Upper lobe of left lung (tissue), 6 donors: ENCODE measurements around the gene MEGF11. TPM values are rescaled to one million over a fixed set of nuclear protein-coding genes. Genes with fewer than 3 reads are reported as not detected.

Experiments used
- ATAC-seq, 2 donors: fragments of 200-7000 bp; cut with Tn5 transposase; one replicate each; pipeline ENCODE4 v1.9.1; 2022; ENCODE audit warnings: mild to moderate bottlenecking in 2 of 2, moderate library complexity in 2 of 2; ENCODE audit not compliant: low FRiP score in 2 of 2
- DNase-seq, 2 donors: peaks; one replicate each; pipeline ENCODE4 v3.0.0-alpha.2; 2019 to 2020
- H3K27ac ChIP-seq, 4 donors: fragments of 200-600 bp; sonication (generic); one replicate each; pipeline ENCODE4 v1.5.1; 2016 to 2019
- H3K27me3 ChIP-seq, 4 donors: fragments of 200-600 bp; sonication (generic); one replicate each; pipeline ENCODE4 v1.5.1; 2017 to 2019
- H3K36me3 ChIP-seq, 4 donors: fragments of 200-600 bp; sonication (generic); one replicate each; pipeline ENCODE4 v1.5.1; 2016 to 2019
- H3K4me1 ChIP-seq, 4 donors: fragments of 200-600 bp; sonication (generic); one replicate each; pipeline ENCODE4 v1.5.1; 2018 to 2019
- H3K4me3 ChIP-seq, 4 donors: fragments of 200-600 bp; sonication (generic); one replicate each; pipeline ENCODE4 v1.5.1; 2017 to 2019; ENCODE audit warnings: mild to moderate bottlenecking in 2 of 4, moderate library complexity in 1 of 4
- H3K9me3 ChIP-seq, 4 donors: fragments of 200-600 bp; sonication (generic); one replicate each; pipeline ENCODE4 v1.5.1; 2018 to 2019
- CTCF ChIP-seq, 6 experiments: fragments of 450-650 bp in 4 of 6; fragments of 200-600 bp in 2 of 6; sonication (generic) in 2 of 6; IDR thresholded peaks; one replicate each; pipeline ENCODE4 v1.5.1; 2016 to 2019; ENCODE audit warnings: antibody characterized with exemption in 6 of 6
- EP300 ChIP-seq, 4 donors: sonication (generic); formaldehyde crosslinking; IDR thresholded peaks; one replicate each; pipeline ENCODE4 v1.5.1; 2017; ENCODE audit warnings: antibody characterized with exemption in 4 of 4, control low read depth in 2 of 4
- POLR2A ChIP-seq, 4 donors: fragments of 450-650 bp; IDR thresholded peaks; one replicate each; pipeline ENCODE4 v1.5.1; 2016 to 2017; ENCODE audit warnings: antibody characterized with exemption in 4 of 4, mild to moderate bottlenecking in 2 of 4
- POLR2AphosphoS5 ChIP-seq, 2 donors: sonication (generic); formaldehyde crosslinking; IDR thresholded peaks; one replicate each; pipeline ENCODE4 v1.5.1; 2017; ENCODE audit warnings: antibody characterized with exemption in 2 of 2
- WGBS, 2 donors: methylation state at CpG; one replicate each; pipeline ENCODE4 v1.1.5; 2017 to 2018; 5-methylcytosine and 5-hydroxymethylcytosine counted together
- total RNA-seq, 6 donors: library from RNA; depleted of rRNA in 4 of 6; stranded (reverse); fragments of >200 nt in 4 of 6; gene quantifications; one replicate each; pipeline versions ENCODE4 v1.1.0 to v1.2.1, GENCODE V29; 2016 to 2021
- donor health status: DM: no; HTN: no; CAD: no; lungs with moderate emphysema.
- donor health status: DM: no; HTN: yes; CAD: no; lungs with severe emphysema.

The MEGF11 gene
- total RNA-seq, 6 donors from 2014 or later, result 1.5 to 4.0 (median 3.5) TPM; not detected in 3

GRCh38 chr15:66032006-66032405 is 221.5 kb downstream of the MEGF11 start:
- TF ChIP-seq CTCF (IDR thresholded peaks at IDR 0.05) (no peak), POLR2A (IDR thresholded peaks at IDR 0.05) (no peak), POLR2AphosphoS5 (IDR thresholded peaks at IDR 0.05) (no peak), EP300 (IDR thresholded peaks at IDR 0.05) (no peak)
- H3K9me3 ChIP-seq, result no peaks in the 10 kb centered on the region
- no peaks in the 10 kb centered on the region for H3K4me1 ChIP-seq
- WGBS, 2 donors, result 83 to 86% methylated on average over 1 of the region's 1 CpG
- ATAC-seq, result no peak
- H3K27ac ChIP-seq, result no peak overlapping the region
- H3K36me3 ChIP-seq, result no peaks in the 10 kb centered on the region
- no peaks in the 10 kb centered on the region for H3K27me3 ChIP-seq
- H3K4me3 ChIP-seq, result no peak overlapping the region
- DNase-seq, result no peak

- Histone ChIP-seq H3K27me3 (no peaks in the 10 kb centered on the region), H3K4me1 (no peaks in the 10 kb centered on the region), H3K4me3 (no peak overlapping the region), H3K27ac (no peak overlapping the region), H3K36me3 (no peaks in the 10 kb centered on the region), H3K9me3 (no peaks in the 10 kb centered on the region)
- 87 to 88% methylated on average over 4 of the region's 4 CpGs for WGBS, 2 donors
- DNase-seq, result no peak
- TF ChIP-seq POLR2A (IDR thresholded peaks at IDR 0.05) (no peak), CTCF (IDR thresholded peaks at IDR 0.05) (no peak), EP300 (IDR thresholded peaks at IDR 0.05) (no peak), POLR2AphosphoS5 (IDR thresholded peaks at IDR 0.05) (no peak)
- no peak for ATAC-seq
These were observed 222.9 kb downstream of the MEGF11 start for GRCh38 chr15:66030650-66031049.

GRCh38 chr15:66029650-66030049 is 223.9 kb downstream of the MEGF11 start:
- WGBS, 2 donors, result 81 to 83% methylated on average over 5 of the region's 5 CpGs
- H3K4me1 ChIP-seq, result no peaks in the 10 kb centered on the region

GRCh38 chr15:66027268-66027805 is 226.2 kb downstream of the MEGF11 start:
- H3K4me3 ChIP-seq, result no peak overlapping the region
- H3K4me1 ChIP-seq, result no peaks in the 10 kb centered on the region
- H3K36me3 ChIP-seq, result no peaks in the 10 kb centered on the region
- no peak for ATAC-seq
- H3K9me3 ChIP-seq, result no peaks in the 10 kb centered on the region
- H3K27me3 ChIP-seq, result no peaks in the 10 kb centered on the region
- no peak for DNase-seq
- H3K27ac ChIP-seq, result no peak overlapping the region
- 33 to 44% methylated on average over 4 to 5 of the region's 5 CpGs for WGBS, 2 donors
- TF ChIP-seq CTCF (IDR thresholded peaks at IDR 0.05), result no peak
- no peak for TF ChIP-seq EP300 (IDR thresholded peaks at IDR 0.05)
- no peak for TF ChIP-seq POLR2A (IDR thresholded peaks at IDR 0.05)
- TF ChIP-seq POLR2AphosphoS5 (IDR thresholded peaks at IDR 0.05), result no peak

More at GRCh38 chr15:66029650-66030049, 223.9 kb downstream of the MEGF11 start:
- no peaks in the 10 kb centered on the region for H3K9me3 ChIP-seq
- ATAC-seq (no peak), DNase-seq (no peak)
- H3K27ac ChIP-seq, result no peak overlapping the region
- H3K36me3 ChIP-seq, result no peaks in the 10 kb centered on the region
- H3K27me3 ChIP-seq, result no peaks in the 10 kb centered on the region
- no peak overlapping the region for H3K4me3 ChIP-seq
- no peak for TF ChIP-seq POLR2AphosphoS5 (IDR thresholded peaks at IDR 0.05)
- no peak for TF ChIP-seq CTCF (IDR thresholded peaks at IDR 0.05)
- TF ChIP-seq EP300 (IDR thresholded peaks at IDR 0.05), result no peak
- no peak for TF ChIP-seq POLR2A (IDR thresholded peaks at IDR 0.05)

- ATAC-seq (no peak), DNase-seq (no peak)
- WGBS, 2 donors, result 51 to 60% methylated on average over 6 to 7 of the region's 7 CpGs
These were observed 227.6 kb downstream of the MEGF11 start for GRCh38 chr15:66025972-66026371.

More at GRCh38 chr15:66025972-66026371, 227.6 kb downstream of the MEGF11 start:
- Histone ChIP-seq H3K36me3 (no peaks in the 10 kb centered on the region), H3K9me3 (no peaks in the 10 kb centered on the region), H3K27me3 (no peaks in the 10 kb centered on the region), H3K4me1 (no peaks in the 10 kb centered on the region), H3K27ac (no peak overlapping the region), H3K4me3 (no peak overlapping the region)
- TF ChIP-seq EP300 (IDR thresholded peaks at IDR 0.05) (no peak), POLR2AphosphoS5 (IDR thresholded peaks at IDR 0.05) (no peak)
